Measurements from ENCODE around the gene ARID1B.

The ARID1B gene

GRCh38 chr6:156988276-156989158, 211.3 kb downstream of the ARID1B start:
- Histone ChIP-seq H3K4me1 (peaks cover 23% of the 10 kb centered on the region), H3K4me3 (ENCODE audit: low read depth, low read length) (no peak overlapping the region), H3K27me3 (ENCODE audit: control insufficient read depth, insufficient read depth, low read length) (no peaks in the 10 kb centered on the region), H3K9ac (no peak overlapping the region), H3K9me3 (ENCODE audit: control insufficient read depth, low read length) (no peaks in the 10 kb centered on the region), H3K79me2 (peaks cover 85% of the 10 kb centered on the region), H3K36me3 (ENCODE audit: control insufficient read depth, insufficient read depth, low read length) (no peaks in the 10 kb centered on the region), H3K27ac (no peak overlapping the region), H3K4me2 (ENCODE audit: low read length) (peak overlapping the region; percentile 43), H2AFZ (no peak overlapping the region)
- no peak for TF ChIP-seq CTCF (IDR thresholded peaks at IDR 0.05)

- H3K27ac ChIP-seq: no peak overlapping the region
- peaks cover 80% of the 10 kb centered on the region for H3K79me2 ChIP-seq
- no peaks in the 10 kb centered on the region for H3K27me3 ChIP-seq (ENCODE audit: control insufficient read depth, insufficient read depth, low read length)
- no peak overlapping the region for H2AFZ ChIP-seq
- no peaks in the 10 kb centered on the region for H3K36me3 ChIP-seq (ENCODE audit: control insufficient read depth, insufficient read depth, low read length)
- TF ChIP-seq CTCF (IDR thresholded peaks at IDR 0.05): no peak
- H3K4me3 ChIP-seq (ENCODE audit: low read depth, low read length): no peak overlapping the region
- H3K9me3 ChIP-seq (ENCODE audit: control insufficient read depth, low read length): no peaks in the 10 kb centered on the region
- H3K9ac ChIP-seq: no peak overlapping the region
- no peak overlapping the region for H3K4me2 ChIP-seq (ENCODE audit: low read length)
- H3K4me1 ChIP-seq: peaks cover 23% of the 10 kb centered on the region
These were observed 212.1 kb downstream of the ARID1B start for GRCh38 chr6:156989159-156989806.

- Histone ChIP-seq H3K79me2 (peaks cover 73% of the 10 kb centered on the region), H3K4me3 (ENCODE audit: low read depth, low read length) (no peak overlapping the region), H3K9ac (no peak overlapping the region), H3K9me3 (ENCODE audit: control insufficient read depth, low read length) (no peaks in the 10 kb centered on the region), H3K27me3 (ENCODE audit: control insufficient read depth, insufficient read depth, low read length) (no peaks in the 10 kb centered on the region), H3K4me1 (peaks cover 25% of the 10 kb centered on the region), H2AFZ (no peak overlapping the region), H3K4me2 (ENCODE audit: low read length) (no peak overlapping the region), H3K36me3 (ENCODE audit: control insufficient read depth, insufficient read depth, low read length) (no peaks in the 10 kb centered on the region), H3K27ac (no peak overlapping the region)
- TF ChIP-seq CTCF (IDR thresholded peaks at IDR 0.05): no peak
These were observed 215.0 kb downstream of the ARID1B start for GRCh38 chr6:156992020-156992804.

GRCh38 chr6:156993713-156994112, 216.5 kb downstream of the ARID1B start:
- Histone ChIP-seq H3K4me1 (peaks cover 14% of the 10 kb centered on the region), H3K9me3 (ENCODE audit: control insufficient read depth, low read length) (no peaks in the 10 kb centered on the region), H3K27ac (no peak overlapping the region), H3K27me3 (ENCODE audit: control insufficient read depth, insufficient read depth, low read length) (no peaks in the 10 kb centered on the region), H3K36me3 (ENCODE audit: control insufficient read depth, insufficient read depth, low read length) (no peaks in the 10 kb centered on the region), H2AFZ (no peak overlapping the region), H3K9ac (no peak overlapping the region), H3K4me2 (ENCODE audit: low read length) (no peak overlapping the region), H3K79me2 (peaks cover 67% of the 10 kb centered on the region), H3K4me3 (ENCODE audit: low read depth, low read length) (no peak overlapping the region)
- TF ChIP-seq CTCF (IDR thresholded peaks at IDR 0.05): no peak
